GM23338 (cell line): Measurements from ENCODE around the gene TRMT13. TPM values are rescaled to one million over a fixed set of nuclear protein-coding genes. Genes with fewer than 3 reads are reported as not detected.

Source experiments
- ATAC-seq: fragments of 200-7000 bp; cut with Tn5 transposase; 3 replicates; pipeline ENCODE4 v1.9.1; 2020
- DNase-seq: peaks from one replicate; pipeline ENCODE4 v3.0.0-alpha.2; 2015; ENCODE audit warnings: low spot score
- H2AFZ ChIP-seq: fragments of 200-600 bp; sonication (generic); 2 replicates; pipeline ENCODE4 v1.8.0; 2016; ENCODE audit warnings: antibody characterized with exemption, mild to moderate bottlenecking, moderate library complexity
- H3F3A ChIP-seq: fragments of 200-600 bp; sonication (generic); replicated peaks from 2 replicates; pipeline ENCODE4 v1.8.0; 2017; ENCODE audit warnings: antibody characterized with exemption, mixed run types, low read depth
- H3K27ac ChIP-seq: fragments of 200-600 bp; sonication (generic); 2 replicates; pipeline ENCODE4 v1.6.1; 2016; ENCODE audit warnings: low read depth
- H3K27me3 ChIP-seq: fragments of 200-600 bp; sonication (generic); 2 replicates; pipeline ENCODE4 v1.8.0; 2016; ENCODE audit warnings: mild to moderate bottlenecking, mixed run types, moderate library complexity; ENCODE audit not compliant: insufficient read depth
- H3K36me3 ChIP-seq: fragments of 200-600 bp; sonication (generic); 2 replicates; pipeline ENCODE4 v1.8.0; 2016; ENCODE audit warnings: mild to moderate bottlenecking; ENCODE audit not compliant: insufficient read depth
- H3K4me1 ChIP-seq: fragments of 200-600 bp; sonication (generic); 2 replicates; pipeline ENCODE4 v1.8.0; 2016; ENCODE audit warnings: mild to moderate bottlenecking, moderate library complexity; ENCODE audit not compliant: insufficient read depth
- H3K4me2 ChIP-seq: fragments of 200-600 bp; sonication (generic); 2 replicates; pipeline ENCODE4 v1.7.1; 2017; ENCODE audit warnings: mixed run types
- H3K4me3 ChIP-seq: fragments of 200-600 bp; sonication (generic); 2 replicates; pipeline ENCODE4 v1.6.1; 2016; ENCODE audit warnings: mixed run types
- H3K79me2 ChIP-seq: fragments of 200-600 bp; sonication (generic); replicated peaks from 2 replicates; pipeline ENCODE4 v1.8.0; 2017; ENCODE audit warnings: mild to moderate bottlenecking; ENCODE audit not compliant: insufficient read depth
- H3K9me2 ChIP-seq: fragments of 200-600 bp; sonication (generic); 2 replicates; pipeline ENCODE4 v1.8.0; 2017; ENCODE audit not compliant: insufficient read depth
- H4K20me1 ChIP-seq: fragments of 200-600 bp; sonication (generic); replicated peaks from 2 replicates; pipeline ENCODE4 v1.8.0; 2017; ENCODE audit warnings: mild to moderate bottlenecking; ENCODE audit not compliant: insufficient read depth
- H3K27ac Mint-ChIP-seq: 2 replicates; pipeline ENCODE4 v1.8.0; 2020; ENCODE audit warnings: inconsistent platforms, mild to moderate bottlenecking, moderate library complexity, mixed read lengths
- H3K27me3 Mint-ChIP-seq: 3 replicates; pipeline ENCODE4 v1.8.0; 2022; ENCODE audit warnings: low read depth, mild to moderate bottlenecking, moderate library complexity, mixed read lengths, inconsistent platforms; ENCODE audit not compliant: insufficient read depth, poor library complexity
- H3K36me3 Mint-ChIP-seq: 3 replicates; pipeline ENCODE4 v1.8.0; 2021; ENCODE audit warnings: low read depth, mild to moderate bottlenecking, inconsistent platforms, moderate library complexity, mixed read lengths
- H3K4me1 Mint-ChIP-seq: 3 replicates; pipeline ENCODE4 v1.8.0; 2020; ENCODE audit warnings: mild to moderate bottlenecking, inconsistent platforms, mixed read lengths
- H3K4me3 Mint-ChIP-seq: 3 replicates; pipeline ENCODE4 v1.8.0; 2021; ENCODE audit warnings: moderate library complexity, mild to moderate bottlenecking, inconsistent platforms, mixed read lengths
- H3K9me3 Mint-ChIP-seq: 3 replicates; pipeline ENCODE4 v1.8.0; 2020; ENCODE audit warnings: moderate library complexity, mild to moderate bottlenecking, inconsistent platforms, mixed read lengths
- EZH2phosphoT487 ChIP-seq: fragments of 200-600 bp; sonication (generic); IDR thresholded peaks from one replicate; pipeline ENCODE4 v1.8.1; 2018; ENCODE audit warnings: antibody characterized with exemption; ENCODE audit not compliant: unreplicated experiment
- JUNB ChIP-seq: IDR thresholded peaks from one replicate; pipeline ENCODE4 v1.6.1; 2016; ENCODE audit warnings: antibody characterized with exemption; ENCODE audit not compliant: unreplicated experiment
- NANOG ChIP-seq: IDR thresholded peaks from 2 replicates; pipeline ENCODE4 v1.6.1; 2016; ENCODE audit warnings: antibody characterized with exemption, borderline replicate concordance
- STAT1 ChIP-seq: IDR thresholded peaks from one replicate; pipeline ENCODE4 v1.6.1; 2016; ENCODE audit warnings: antibody characterized with exemption; ENCODE audit not compliant: unreplicated experiment
- ZNF114 ChIP-seq: fragments of 250-450 bp; sonication (Bioruptor Pico); IDR thresholded peaks from 2 replicates; pipeline ENCODE4 v1.5.0; 2020; ENCODE audit warnings: mild to moderate bottlenecking, moderate library complexity
- ZNF331 ChIP-seq: fragments of 250-450 bp; sonication (Bioruptor Pico); IDR thresholded peaks from 2 replicates; pipeline ENCODE4 v1.5.0; 2020; ENCODE audit warnings: low read depth, mild to moderate bottlenecking, moderate library complexity
- polyA plus RNA-seq: library from polyadenylated mRNA; unstranded; fragments of >200 nt; fragmentation: Nextera tagmentation; extraction: Ambion mirVana; gene quantifications from 2 replicates; pipeline ENCODE4 v1.2.1, GENCODE V29; 2016
- total RNA-seq: library from RNA; depleted of rRNA; stranded (reverse); fragments of >200 nt; shearing (Covaris generic); gene quantifications from 2 replicates; pipeline ENCODE4 v1.2.3, GENCODE V29; 2014
- TF ChIP-seq, protein P1 (sequence below): fragments of 250-450 bp; sonication (Bioruptor Pico); IDR thresholded peaks from 2 replicates; pipeline ENCODE4 v1.5.0; 2020; ENCODE audit warnings: mild to moderate bottlenecking, moderate library complexity
- TF ChIP-seq, protein P2 (sequence below), 2 experiments: fragments of 200-600 bp in 1 of 2; sonication (generic) in 1 of 2; conservative IDR thresholded peaks; 2 replicates each; pipeline versions ENCODE4 v1.5.1 to v1.6.1; 2016 to 2017; ENCODE audit warnings: antibody characterized with exemption in 2 of 2, low read depth in 2 of 2, mild to moderate bottlenecking in 2 of 2, moderate library complexity in 1 of 2

TRMT13 gene
- total and polyA plus RNA-seq, 2 experiments from 2014 or later = 14.5 to 22.8 TPM

DNA sequence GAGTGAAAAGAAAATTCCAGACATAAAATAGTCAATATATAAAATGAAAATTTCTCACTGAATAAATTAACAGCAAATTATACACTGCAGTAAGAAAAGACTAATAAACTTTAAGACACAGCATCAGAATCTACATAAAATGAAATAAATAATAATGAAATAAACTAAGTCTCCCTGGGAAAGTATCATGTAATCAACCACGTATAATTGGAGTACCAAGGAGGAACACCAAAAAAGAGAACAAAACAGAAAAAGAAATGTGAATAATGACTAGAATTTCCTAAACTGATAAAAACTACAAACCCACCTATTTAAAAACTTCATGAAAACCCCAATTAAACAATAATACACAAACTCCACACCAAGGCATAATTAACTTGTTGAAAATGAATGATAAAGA, 43.9 kb upstream of the TRMT13 start (continued):
- TF ChIP-seq, protein P1, sequence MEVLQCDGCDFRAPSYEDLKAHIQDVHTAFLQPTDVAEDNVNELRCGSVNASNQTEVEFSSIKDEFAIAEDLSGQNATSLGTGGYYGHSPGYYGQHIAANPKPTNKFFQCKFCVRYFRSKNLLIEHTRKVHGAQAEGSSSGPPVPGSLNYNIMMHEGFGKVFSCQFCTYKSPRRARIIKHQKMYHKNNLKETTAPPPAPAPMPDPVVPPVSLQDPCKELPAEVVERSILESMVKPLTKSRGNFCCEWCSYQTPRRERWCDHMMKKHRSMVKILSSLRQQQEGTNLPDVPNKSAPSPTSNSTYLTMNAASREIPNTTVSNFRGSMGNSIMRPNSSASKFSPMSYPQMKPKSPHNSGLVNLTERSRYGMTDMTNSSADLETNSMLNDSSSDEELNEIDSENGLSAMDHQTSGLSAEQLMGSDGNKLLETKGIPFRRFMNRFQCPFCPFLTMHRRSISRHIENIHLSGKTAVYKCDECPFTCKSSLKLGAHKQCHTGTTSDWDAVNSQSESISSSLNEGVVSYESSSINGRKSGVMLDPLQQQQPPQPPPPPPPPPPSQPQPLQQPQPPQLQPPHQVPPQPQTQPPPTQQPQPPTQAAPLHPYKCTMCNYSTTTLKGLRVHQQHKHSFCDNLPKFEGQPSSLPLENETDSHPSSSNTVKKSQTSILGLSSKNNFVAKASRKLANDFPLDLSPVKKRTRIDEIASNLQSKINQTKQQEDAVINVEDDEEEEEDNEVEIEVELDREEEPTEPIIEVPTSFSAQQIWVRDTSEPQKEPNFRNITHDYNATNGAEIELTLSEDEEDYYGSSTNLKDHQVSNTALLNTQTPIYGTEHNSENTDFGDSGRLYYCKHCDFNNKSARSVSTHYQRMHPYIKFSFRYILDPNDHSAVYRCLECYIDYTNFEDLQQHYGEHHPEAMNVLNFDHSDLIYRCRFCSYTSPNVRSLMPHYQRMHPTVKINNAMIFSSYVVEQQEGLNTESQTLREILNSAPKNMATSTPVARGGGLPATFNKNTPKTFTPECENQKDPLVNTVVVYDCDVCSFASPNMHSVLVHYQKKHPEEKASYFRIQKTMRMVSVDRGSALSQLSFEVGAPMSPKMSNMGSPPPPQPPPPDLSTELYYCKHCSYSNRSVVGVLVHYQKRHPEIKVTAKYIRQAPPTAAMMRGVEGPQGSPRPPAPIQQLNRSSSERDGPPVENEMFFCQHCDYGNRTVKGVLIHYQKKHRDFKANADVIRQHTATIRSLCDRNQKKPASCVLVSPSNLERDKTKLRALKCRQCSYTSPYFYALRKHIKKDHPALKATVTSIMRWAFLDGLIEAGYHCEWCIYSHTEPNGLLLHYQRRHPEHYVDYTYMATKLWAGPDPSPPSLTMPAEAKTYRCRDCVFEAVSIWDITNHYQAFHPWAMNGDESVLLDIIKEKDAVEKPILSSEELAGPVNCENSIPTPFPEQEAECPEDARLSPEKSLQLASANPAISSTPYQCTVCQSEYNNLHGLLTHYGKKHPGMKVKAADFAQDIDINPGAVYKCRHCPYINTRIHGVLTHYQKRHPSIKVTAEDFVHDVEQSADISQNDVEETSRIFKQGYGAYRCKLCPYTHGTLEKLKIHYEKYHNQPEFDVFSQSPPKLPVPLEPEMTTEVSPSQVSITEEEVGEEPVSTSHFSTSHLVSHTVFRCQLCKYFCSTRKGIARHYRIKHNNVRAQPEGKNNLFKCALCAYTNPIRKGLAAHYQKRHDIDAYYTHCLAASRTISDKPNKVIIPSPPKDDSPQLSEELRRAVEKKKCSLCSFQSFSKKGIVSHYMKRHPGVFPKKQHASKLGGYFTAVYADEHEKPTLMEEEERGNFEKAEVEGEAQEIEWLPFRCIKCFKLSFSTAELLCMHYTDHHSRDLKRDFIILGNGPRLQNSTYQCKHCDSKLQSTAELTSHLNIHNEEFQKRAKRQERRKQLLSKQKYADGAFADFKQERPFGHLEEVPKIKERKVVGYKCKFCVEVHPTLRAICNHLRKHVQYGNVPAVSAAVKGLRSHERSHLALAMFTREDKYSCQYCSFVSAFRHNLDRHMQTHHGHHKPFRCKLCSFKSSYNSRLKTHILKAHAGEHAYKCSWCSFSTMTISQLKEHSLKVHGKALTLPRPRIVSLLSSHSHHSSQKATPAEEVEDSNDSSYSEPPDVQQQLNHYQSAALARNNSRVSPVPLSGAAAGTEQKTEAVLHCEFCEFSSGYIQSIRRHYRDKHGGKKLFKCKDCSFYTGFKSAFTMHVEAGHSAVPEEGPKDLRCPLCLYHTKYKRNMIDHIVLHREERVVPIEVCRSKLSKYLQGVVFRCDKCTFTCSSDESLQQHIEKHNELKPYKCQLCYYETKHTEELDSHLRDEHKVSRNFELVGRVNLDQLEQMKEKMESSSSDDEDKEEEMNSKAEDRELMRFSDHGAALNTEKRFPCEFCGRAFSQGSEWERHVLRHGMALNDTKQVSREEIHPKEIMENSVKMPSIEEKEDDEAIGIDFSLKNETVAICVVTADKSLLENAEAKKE (CRISPR knock-in tag) = no peak
- TF ChIP-seq ZNF114 = no peak

DNA sequence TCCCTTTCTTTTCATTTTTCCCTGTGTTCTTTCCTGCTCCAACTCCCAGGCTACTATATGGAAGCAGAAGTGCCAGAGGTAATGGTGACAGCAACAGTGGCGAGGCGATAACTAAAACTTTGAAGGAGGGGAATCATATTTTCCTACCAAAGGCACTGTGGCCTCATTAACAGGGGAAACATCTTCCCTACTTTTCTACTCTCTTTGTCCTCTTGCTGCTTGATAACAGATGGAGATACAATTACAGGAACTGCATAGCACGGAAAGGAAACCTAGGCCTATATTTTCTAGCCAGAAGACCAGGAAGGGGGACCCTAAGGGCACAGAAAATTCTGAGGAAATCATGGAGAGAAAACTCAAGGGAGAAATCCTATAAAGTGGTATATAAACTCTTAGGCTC, 42.5 kb upstream of the TRMT13 start:
- H3F3A ChIP-seq = no peaks in the 10 kb centered on the region
- H3K27ac Mint-ChIP-seq = peak overlapping the region; percentile 28; the same call in 1 of the 2 replicates
- H3K36me3 ChIP-seq = no peaks in the 10 kb centered on the region; the same call in 1 of the 2 replicates
- H3K36me3 Mint-ChIP-seq = peaks cover 27% of the 10 kb centered on the region; the same call in 2 of the 3 replicates
- peaks cover 4% of the 10 kb centered on the region for H3K4me1 ChIP-seq
- no peak overlapping the region for H3K4me3 ChIP-seq
- ATAC-seq (no peak), DNase-seq (no peak)
- H3K4me1 Mint-ChIP-seq = no peaks in the 10 kb centered on the region
- no peaks in the 10 kb centered on the region for H3K79me2 ChIP-seq
- H3K4me2 ChIP-seq = no peak overlapping the region
- no peaks in the 10 kb centered on the region for H3K9me2 ChIP-seq
- H3K27me3 ChIP-seq = no peaks in the 10 kb centered on the region
- H3K27me3 Mint-ChIP-seq = no peaks in the 10 kb centered on the region
- no peaks in the 10 kb centered on the region; the same call in 2 of the 3 replicates for H3K9me3 Mint-ChIP-seq
- TF ChIP-seq EZH2phosphoT487 (no peak), JUNB (no peak), NANOG (no peak), ZNF331 (CRISPR knock-in tag) (no peak), STAT1 (no peak)
- TF ChIP-seq, protein P2, sequence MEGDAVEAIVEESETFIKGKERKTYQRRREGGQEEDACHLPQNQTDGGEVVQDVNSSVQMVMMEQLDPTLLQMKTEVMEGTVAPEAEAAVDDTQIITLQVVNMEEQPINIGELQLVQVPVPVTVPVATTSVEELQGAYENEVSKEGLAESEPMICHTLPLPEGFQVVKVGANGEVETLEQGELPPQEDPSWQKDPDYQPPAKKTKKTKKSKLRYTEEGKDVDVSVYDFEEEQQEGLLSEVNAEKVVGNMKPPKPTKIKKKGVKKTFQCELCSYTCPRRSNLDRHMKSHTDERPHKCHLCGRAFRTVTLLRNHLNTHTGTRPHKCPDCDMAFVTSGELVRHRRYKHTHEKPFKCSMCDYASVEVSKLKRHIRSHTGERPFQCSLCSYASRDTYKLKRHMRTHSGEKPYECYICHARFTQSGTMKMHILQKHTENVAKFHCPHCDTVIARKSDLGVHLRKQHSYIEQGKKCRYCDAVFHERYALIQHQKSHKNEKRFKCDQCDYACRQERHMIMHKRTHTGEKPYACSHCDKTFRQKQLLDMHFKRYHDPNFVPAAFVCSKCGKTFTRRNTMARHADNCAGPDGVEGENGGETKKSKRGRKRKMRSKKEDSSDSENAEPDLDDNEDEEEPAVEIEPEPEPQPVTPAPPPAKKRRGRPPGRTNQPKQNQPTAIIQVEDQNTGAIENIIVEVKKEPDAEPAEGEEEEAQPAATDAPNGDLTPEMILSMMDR (conservative IDR thresholded peaks at IDR 0.05; ENCODE audit: low read depth in 2 of 2) = no peak
- no peak overlapping the region for H3K4me3 Mint-ChIP-seq
- no peak overlapping the region for H2AFZ ChIP-seq
- no peaks in the 10 kb centered on the region for H4K20me1 ChIP-seq
- H3K27ac ChIP-seq = no peak overlapping the region
